Measurements from ENCODE around the gene ADORA1. TPM values are rescaled to one million over a fixed set of nuclear protein-coding genes. Genes with fewer than 3 reads are reported as not detected.

Gene ADORA1
- total RNA-seq, 4 donors from 2014 or later, result 1.5 TPM; not detected in 3

GRCh38 chr1:203121186-203122015 is 6.1 kb upstream of the ADORA1 start:
- H3K27ac ChIP-seq, result no peak overlapping the region
- TF ChIP-seq, protein P1, sequence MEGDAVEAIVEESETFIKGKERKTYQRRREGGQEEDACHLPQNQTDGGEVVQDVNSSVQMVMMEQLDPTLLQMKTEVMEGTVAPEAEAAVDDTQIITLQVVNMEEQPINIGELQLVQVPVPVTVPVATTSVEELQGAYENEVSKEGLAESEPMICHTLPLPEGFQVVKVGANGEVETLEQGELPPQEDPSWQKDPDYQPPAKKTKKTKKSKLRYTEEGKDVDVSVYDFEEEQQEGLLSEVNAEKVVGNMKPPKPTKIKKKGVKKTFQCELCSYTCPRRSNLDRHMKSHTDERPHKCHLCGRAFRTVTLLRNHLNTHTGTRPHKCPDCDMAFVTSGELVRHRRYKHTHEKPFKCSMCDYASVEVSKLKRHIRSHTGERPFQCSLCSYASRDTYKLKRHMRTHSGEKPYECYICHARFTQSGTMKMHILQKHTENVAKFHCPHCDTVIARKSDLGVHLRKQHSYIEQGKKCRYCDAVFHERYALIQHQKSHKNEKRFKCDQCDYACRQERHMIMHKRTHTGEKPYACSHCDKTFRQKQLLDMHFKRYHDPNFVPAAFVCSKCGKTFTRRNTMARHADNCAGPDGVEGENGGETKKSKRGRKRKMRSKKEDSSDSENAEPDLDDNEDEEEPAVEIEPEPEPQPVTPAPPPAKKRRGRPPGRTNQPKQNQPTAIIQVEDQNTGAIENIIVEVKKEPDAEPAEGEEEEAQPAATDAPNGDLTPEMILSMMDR (IDR thresholded peaks at IDR 0.05), result no peak
- TF ChIP-seq POLR2A (IDR thresholded peaks at IDR 0.05), result no peak
- H3K4me3 ChIP-seq, result no peak overlapping the region
- H3K4me1 ChIP-seq, result peaks cover 0 to 4% (median under 1%) of the 10 kb centered on the region in 4 donors
- no peaks in the 10 kb centered on the region for H3K9me3 ChIP-seq
- no peaks in the 10 kb centered on the region for H3K27me3 ChIP-seq
- DNase-seq, result peak in 1 of 3 donors; percentile 21
- no peaks in the 10 kb centered on the region for H3K36me3 ChIP-seq

GRCh38 chr1:203122159-203122558 is 5.4 kb upstream of the ADORA1 start:
- no peak for TF ChIP-seq POLR2A (IDR thresholded peaks at IDR 0.05)
- TF ChIP-seq, protein P1 (IDR thresholded peaks at IDR 0.05), result no peak
- DNase-seq, result peak in 1 of 3 donors; percentile 26
- no peaks in the 10 kb centered on the region for H3K36me3 ChIP-seq
- no peaks in the 10 kb centered on the region for H3K27me3 ChIP-seq
- H3K27ac ChIP-seq, result no peak overlapping the region
- peaks cover 0 to 8% (median 2%) of the 10 kb centered on the region in 4 donors for H3K4me1 ChIP-seq
- H3K4me3 ChIP-seq, result no peak overlapping the region
- no peaks in the 10 kb centered on the region for H3K9me3 ChIP-seq

GRCh38 chr1:203124011-203124410 is 3.5 kb upstream of the ADORA1 start:
- TF ChIP-seq, protein P1 (IDR thresholded peaks at IDR 0.05), result no peak
- TF ChIP-seq POLR2A (IDR thresholded peaks at IDR 0.05), result no peak
- Histone ChIP-seq H3K9me3 (no peaks in the 10 kb centered on the region), H3K4me1 (peaks cover 0 to 22% (median 2%) of the 10 kb centered on the region in 4 donors), H3K4me3 (no peak overlapping the region), H3K27ac (no peak overlapping the region), H3K36me3 (no peaks in the 10 kb centered on the region), H3K27me3 (no peaks in the 10 kb centered on the region)
- DNase-seq, result peak in 1 of 3 donors; percentile 29

GRCh38 chr1:203124546-203125317 is 2.8 kb upstream of the ADORA1 start:
- peak in 1 of 3 donors; percentile 14 for DNase-seq
- H3K36me3 ChIP-seq, result no peaks in the 10 kb centered on the region
- H3K9me3 ChIP-seq, result no peaks in the 10 kb centered on the region
- peaks cover 0 to 27% (median 2%) of the 10 kb centered on the region in 4 donors for H3K4me1 ChIP-seq
- H3K4me3 ChIP-seq, result no peak overlapping the region
- H3K27me3 ChIP-seq, result no peaks in the 10 kb centered on the region
- TF ChIP-seq POLR2A (IDR thresholded peaks at IDR 0.05), result no peak
- TF ChIP-seq, protein P1 (IDR thresholded peaks at IDR 0.05), result no peak
- H3K27ac ChIP-seq, result no peak overlapping the region

GRCh38 chr1:203126151-203126865 is 1.2 kb upstream of the ADORA1 start:
- peaks cover 0 to 27% (median 2%) of the 10 kb centered on the region in 4 donors for H3K4me1 ChIP-seq
- TF ChIP-seq, protein P1 (IDR thresholded peaks at IDR 0.05), result peak in 2 of 6 experiments; percentile 12 to 19
- TF ChIP-seq POLR2A (IDR thresholded peaks at IDR 0.05), result no peak
- H3K36me3 ChIP-seq, result no peaks in the 10 kb centered on the region
- no peak overlapping the region for H3K4me3 ChIP-seq
- no peaks in the 10 kb centered on the region for H3K9me3 ChIP-seq
- no peaks in the 10 kb centered on the region for H3K27me3 ChIP-seq
- H3K27ac ChIP-seq, result peak overlapping the region in 1 of 4 donors; percentile 10
- peak in 1 of 3 donors; percentile 41 for DNase-seq

All from Peyer's patch (tissue), 4 donors.